GM19397 (cell line): ENCODE measurements around the gene C15orf62.

Source experiments
- ATAC-seq: cut with Tn5 transposase; IDR thresholded peaks from one replicate; pipeline ENCODE4 v1.9.1; 2021; ENCODE audit warnings: mild to moderate bottlenecking, moderate library complexity; ENCODE audit not compliant: unreplicated experiment

C15orf62 gene

DNA sequence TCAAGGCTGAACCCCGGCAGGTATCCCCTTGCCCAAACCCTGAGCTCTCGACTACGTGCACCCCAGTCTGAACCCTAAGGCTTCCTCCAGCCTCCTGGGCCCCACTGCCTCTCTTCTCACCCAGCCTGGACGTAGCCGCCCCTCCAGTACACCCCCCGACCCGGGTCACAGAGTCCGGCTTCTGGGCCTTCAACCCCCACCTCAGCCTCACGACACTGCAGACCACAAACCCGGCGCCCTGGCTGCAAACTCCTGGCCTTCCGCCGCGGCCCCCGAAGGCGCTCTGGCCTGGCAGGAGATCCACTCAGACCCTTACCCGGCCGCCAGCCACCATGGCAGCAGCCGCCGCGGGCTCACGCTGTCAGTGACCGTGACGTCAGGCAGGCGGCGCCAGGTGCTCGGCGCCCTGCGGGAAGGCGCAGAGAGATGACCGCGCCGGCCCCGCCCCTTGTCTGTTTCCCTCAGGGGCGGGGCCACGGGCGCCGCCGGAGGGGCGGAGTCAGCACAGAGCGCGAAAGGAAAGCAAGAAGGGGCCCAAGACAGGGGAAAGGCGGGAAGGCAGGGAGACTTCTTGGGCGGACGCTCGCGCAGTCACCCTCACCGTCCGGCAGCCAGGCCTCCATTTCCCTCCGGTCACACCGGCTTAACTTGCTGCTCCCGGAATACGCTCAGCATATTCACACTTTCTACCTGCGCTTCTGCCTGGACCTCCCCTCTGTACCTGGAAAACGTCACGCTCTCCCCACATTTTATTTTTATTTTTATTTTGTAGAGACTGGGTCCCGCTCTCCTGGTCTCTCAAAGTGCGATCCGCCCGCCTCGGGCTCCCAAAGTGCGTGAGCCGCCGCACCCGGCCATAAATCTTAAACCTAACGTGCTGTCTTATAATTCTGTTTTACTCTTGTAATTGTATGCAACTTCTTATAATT lies 14.6 kb upstream of the C15orf62 start, which contains the start of gene RMDN3:
Gene RMDN3 (minus strand): TSS at position 372 of the 929 bp plus-strand sequence. CDS start 471 bp downstream, outside the sequence.
- peak; percentile 85 for ATAC-seq

DNA sequence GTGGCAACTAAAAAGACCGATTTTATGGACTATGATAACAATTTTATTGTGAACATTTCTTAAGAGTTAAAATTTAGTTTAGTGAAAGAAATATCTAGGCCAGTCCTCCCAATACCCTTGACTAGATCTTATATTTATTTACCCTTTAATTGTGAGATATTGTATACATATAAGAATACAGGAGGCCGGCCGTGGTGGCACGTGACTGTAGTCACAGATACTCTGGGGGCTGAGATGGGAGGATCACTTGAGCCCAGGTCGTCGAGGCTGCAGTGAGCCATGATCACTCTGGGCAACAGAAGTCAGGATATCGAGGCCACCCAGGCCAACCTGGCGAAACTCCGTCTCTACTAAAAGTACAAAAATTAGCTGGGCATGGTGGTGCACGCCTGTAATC lies 14.0 kb upstream of the C15orf62 start:
- ATAC-seq = no peak

DNA sequence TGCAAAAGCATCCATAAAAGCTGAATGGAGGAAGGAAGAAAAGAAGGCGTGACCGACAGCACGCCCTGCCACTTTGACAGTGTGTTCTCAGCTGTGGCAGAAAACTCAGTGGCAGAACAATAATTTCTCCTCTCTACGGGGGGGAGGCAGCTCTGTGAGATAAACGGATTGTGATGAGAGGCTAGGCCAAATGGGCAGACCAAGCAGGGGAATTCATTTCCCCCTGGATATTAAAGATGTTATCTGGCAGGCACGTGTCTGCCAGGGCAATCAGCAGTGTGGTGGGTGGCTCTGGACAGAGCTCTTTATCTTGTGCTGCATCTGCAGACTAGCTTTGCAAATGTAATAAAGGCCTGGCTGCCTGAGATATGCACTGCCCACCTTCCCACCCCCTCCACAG lies 12.8 kb upstream of the C15orf62 start:
- no peak for ATAC-seq

DNA sequence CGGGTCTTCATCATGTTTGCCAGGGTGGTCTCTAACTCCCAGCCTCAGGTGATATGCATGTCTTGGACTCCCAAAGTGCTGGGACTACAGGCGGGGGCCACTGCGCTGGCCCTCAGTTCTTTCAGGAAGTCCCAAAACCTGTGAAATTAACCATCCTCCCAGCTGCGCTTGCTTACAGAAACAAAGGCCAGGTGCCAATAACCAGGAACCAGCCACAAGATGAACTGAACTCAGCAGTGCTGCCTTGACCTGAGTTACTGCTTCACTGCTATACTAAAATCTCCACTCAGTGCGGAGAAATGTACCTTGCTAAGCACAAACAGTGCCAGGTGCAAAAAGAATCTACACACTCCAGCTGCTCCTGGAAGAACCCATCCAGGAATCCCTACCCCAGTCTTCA lies 9.8 kb upstream of the C15orf62 start:
- ATAC-seq = no peak

DNA sequence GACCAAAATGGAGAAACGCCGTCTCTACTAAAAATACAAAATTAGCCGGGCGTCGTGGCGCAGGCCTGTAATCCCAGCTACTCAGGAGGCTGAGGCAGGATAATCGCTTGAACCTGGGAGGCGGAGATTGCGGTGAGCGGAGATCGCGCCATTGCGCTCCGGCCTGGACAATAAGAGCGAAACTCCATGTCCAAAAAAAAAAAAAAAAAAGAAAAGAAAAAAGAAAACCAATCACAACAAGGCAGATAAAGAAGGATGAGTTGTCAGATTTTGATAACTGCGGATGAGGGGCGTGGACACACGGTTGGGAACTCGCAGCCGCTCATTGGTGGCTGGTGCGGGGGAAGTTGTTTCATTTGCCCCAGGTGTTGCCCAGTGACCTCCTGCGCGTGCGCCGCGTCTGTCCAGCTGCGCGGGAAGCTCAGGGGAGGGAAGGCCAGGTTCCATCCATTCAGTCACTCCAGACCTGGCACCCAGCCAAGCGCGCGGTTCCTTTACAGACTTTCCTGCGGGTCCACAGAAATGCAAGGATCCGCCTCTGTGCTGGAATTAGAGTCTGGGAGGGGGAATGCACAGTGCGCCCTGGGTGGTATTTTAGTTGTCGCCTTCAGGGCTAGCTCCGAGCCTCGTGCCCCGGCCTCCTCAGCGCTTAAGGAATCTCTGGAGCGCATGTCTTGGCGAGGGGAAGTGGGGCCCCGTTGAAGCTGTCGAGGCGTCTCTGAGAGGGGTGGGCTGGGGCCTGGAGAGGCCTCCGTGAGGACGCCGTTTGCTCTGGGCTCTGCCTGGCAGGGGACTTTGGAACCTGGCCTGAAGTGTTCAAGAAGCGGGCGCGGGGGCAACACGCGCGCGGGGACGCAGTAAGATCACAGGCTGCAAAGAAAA lies 6.6 kb upstream of the C15orf62 start:
- no peak for ATAC-seq

DNA sequence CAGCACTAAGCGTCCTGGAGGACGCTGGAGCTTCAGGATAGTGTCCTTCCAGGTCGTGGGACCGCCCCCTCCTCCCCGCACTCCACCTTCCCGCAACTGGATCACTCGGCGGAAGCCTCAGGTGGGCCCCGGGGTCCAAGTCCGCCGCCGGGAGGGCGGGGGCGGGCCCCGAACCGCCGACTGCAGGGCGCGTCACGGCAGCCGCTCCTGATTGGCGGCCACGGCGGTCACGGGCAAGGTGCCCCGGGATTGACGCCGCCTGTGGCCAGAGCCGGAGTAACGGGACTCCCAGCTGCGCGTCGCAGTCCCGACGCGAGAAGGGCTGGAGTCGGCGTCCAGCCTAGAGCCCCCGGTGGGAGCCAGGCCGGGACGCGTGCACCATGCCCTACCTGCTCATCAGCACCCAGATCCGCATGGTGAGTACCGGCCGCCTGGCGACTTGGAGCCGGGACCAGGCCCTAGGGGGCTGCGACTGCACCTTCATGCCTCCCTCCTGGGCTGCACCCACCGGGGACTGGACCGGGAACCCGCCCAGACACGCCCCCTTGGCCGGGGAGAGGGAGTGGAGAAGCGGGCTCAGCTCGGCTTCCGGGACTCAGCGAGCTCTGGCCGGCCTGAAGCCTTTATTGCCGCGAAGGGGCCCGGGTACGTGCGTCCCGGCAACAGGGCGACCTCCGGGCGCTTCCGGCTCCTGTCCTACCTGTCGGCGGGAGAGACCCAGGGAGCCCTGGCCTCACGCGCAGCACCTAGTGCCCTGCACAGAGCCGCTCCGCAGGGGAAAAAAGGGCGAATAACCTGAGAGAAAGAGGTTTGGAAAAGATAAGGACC lies 5.8 kb upstream of the C15orf62 start, which contains the start of gene GCHFR:
Gene GCHFR (plus strand): TSS at position 268 of the 828 bp plus-strand sequence. CDS start 113 bp downstream, at position 381.
- peak; percentile 39 for ATAC-seq

DNA sequence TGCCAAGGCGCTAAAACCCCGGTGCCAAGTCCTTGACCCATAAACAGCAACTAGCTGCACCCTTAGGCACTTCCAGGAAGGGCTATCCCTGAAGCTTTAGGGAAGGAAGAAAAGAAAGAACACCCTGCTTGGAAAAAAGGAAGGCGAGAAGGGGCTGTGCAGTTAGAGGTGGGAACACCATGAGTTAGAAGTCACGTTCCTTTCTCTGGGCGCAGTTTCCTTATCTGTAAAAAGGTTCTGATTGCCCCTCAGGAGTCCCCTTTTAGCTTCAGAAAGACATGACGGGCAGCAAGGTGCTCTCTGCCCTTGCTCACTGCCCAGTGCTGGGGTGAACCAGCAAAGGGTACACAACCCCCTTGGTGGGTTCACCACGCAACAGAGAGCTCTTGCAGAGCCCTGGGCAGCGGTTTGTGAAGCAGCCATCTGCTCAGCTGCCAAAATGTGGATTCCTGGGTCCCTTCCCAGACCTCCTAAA lies 5.1 kb upstream of the C15orf62 start:
- no peak for ATAC-seq

DNA sequence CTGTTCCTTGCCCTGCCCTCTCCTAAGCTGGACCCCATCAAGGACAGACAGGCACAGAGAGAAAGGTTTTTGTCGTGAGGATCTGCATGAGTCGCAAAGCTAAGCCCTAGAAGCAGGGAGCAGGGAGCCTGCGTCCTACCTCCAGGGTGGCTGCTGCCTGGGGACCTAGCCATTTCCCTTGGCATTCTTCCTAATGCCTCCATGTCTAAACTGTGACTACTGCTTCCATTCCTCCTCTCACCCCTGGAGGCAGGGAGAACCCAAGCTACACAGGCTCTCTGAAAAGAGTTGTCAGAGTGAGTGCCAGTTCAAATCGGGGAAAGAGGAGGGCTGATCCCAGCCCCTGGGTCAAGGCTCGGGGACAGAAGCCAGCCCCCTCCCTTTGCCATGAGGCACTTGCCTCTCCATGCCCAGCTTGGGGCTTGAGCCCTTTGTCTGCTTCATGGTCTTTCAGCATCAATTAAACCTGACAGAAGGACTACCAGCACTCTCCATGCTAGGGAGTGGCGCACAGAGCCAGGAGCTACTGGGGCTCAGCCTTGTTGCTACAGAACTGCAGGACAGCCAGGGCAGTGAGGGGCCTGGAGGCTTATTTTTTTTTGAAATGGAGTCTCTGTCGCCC lies 3.5 kb upstream of the C15orf62 start:
- no peak for ATAC-seq

DNA sequence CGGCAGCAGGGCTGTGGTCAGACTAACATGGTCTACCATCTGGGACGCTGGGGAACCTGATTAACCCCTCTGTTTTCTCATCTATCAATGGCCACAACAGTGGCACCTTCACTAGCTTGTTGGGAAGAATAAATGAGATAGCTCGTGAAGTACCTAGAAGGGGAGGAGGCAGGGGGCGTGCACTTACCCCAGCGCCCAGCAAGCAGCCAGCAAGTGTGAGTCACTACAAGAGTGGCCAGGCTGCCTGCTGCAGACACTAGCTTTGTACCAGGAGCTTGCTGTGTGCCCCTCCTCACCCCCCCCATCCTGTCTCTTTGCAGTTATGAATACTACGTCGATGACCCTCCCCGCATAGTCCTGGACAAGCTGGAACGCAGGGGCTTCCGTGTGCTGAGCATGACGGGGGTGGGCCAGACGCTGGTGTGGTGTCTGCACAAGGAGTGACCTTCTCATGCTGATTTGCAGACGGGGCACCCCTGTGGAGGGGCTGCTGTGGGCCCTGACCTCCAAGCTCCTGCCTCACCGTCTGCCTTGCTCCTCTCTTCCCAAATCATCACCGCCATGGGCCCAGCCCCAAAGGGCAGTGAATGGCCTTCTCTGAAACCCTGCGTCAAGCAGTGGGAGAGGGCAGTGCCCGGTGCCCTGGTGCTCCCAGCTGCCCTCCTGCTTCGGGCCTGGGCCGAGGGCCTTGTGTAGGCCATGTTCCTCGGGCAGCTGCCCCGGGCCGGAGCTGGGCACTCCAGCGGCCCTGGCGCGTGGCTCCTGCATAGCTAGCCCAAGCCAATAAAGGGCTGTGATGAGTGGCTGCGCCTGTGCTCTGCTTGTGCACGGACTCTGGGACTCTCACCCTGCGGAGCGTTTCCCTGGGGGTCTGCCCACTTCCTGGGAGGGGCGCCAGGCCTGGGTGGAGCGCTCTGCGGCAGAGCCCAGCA lies 2.6 kb upstream of the C15orf62 start:
- ATAC-seq = no peak

DNA sequence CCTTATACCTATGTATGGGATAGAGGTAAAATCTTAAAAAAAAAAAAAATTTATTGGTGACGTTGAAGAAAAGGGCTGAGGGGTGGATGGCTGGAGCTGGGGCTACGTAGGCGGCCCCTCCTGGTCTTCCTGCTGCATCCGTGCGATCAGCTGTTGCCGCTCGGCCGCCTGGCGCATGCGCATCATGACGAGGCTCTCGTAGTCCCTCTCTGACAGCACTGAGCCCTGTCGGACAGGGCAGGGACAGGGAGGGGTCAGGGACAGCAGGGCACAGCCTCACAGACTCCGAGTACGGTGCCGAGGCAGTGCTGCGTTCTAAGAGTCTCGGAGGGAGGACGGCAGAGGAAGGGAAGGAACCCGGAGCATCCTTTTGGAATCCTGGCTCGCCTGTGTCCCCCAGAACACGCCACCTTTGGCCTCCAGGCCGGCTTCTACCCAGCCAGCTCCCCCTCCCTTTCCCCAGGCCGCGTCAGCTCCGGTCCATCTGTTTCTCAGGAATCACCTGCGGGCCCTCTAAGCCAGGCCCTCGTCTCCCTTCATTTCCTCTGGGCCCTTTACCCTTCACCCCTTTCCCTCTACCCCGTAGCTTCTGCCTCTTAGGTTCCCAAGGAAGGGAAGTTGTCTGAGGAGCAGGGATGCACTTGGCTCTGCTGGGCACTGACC lies 1.8 kb upstream of the C15orf62 start:
- ATAC-seq = no peak

DNA sequence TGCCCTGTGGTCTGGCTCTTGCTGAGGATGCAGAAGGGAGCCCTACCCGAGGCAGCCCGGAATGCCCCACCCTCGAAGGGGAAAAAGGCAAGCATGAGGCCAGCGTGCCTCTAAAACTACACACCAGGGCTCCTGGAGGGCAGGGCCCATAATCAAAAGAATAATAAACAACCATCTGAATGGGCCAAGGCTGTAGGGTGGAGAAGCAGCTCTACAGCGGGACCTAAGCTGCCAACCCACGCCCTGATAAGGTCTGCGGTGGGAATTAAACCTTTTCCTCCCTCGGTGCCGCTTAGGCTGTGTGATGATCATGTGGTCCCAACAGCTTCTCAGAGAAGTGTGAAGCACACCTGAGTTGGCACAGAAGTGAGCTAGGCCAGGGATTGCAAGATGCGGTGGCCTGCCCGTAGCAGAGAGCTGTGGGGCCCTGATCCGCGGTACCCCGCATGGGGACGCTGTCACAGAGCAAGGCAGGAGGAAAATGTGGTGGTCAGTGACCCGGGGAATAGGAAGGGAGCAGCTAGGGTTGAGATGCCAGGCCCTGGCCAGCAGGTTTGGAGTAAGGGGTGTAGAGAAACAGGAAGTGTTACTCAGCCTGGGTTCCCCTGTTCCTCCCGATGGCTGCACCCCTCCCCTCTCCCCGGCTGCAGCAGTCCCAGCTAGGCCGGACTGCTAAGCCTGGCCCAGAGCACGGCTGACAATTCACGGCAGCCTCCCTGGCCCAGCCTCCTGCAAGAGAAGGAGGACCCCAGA lies 1.1 kb upstream of the C15orf62 start:
- ATAC-seq = peak; percentile 8

DNA sequence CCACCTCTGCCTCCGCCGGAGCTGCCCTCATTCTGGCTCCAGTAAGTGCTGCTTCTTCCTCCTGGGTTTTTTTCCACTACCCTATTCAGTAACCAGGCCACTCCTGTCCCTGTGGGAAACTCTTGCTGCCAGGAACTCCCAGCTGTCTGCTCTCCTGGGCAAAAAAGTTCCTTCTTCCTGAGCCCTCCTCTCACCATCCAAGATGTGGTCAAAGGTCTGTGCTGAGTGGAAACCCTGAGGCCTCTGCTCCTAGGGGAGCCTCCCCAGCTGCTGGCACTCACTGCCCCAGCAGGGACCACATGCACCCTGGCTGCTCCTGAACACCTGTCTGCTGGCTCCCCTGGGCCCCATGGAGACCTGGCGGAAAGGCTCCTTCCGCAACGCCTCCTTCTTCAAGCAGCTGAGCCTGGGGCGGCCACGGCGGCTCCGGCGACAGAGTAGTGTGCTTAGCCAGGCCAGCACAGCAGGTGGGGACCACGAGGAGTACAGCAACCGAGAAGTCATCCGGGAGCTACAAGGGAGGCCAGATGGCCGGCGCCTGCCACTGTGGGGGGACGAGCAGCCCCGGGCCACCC lies 454 bp downstream of the C15orf62 start:
- ATAC-seq = no peak

DNA sequence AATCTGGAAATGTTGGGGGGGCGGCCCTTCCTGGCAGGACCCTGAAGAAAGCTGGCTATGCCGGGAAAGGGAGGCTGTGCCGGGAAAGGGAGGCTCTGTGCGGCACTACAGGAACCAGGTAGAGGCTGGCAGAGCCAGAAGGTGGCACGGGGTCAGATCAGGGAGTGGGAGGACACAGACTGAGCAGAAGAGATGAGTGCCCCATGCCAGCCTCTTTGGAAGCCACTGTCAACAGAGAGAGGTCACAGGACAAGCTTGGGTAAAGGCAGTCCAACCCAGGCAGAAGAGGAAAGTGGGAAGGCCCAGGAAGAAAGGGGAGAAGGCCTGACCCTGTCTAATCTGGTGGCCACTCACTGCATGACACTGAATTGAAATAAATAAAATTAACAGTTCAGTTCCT lies 1.5 kb downstream of the C15orf62 start:
- ATAC-seq = no peak

DNA sequence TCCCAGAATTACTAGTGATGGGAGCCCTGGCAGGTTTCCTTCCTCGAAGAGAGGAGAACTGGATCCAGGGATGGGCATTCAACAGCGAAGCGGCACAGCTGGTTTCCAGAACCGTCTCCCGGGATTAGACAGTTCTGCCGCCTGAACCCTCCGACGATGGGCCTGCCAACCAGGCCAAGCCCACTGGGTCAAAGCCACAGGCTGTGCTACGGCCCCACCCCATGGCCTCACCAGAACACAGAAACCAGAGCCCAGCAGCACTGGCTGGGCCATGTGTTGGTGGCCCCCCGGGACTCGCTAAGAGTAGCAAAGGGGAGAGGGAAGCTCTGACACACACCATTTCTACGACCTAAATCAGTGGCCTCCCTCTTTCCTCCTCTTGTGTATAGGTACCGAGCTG lies 2.2 kb downstream of the C15orf62 start:
- ATAC-seq = no peak

DNA sequence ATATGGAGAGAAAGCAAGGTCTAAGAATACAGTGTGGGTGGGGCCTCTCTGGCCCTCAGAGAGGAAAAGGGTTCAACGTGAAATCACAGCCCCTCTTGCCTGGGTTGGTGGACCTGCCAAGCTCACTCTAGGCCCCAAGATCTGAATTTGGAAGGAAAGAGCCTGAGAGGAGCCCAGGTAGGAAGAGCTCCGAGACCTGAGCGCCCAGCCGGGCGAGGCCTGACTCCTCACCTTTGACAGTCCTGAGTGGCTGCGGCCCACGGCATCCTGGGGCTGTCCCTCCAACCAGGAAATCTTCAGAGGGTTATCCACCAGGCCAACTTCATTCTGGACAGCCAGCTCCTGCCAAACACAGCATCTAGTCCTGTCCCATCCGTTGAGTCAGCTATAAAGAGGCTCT lies 3.7 kb downstream of the C15orf62 start:
- no peak for ATAC-seq

DNA sequence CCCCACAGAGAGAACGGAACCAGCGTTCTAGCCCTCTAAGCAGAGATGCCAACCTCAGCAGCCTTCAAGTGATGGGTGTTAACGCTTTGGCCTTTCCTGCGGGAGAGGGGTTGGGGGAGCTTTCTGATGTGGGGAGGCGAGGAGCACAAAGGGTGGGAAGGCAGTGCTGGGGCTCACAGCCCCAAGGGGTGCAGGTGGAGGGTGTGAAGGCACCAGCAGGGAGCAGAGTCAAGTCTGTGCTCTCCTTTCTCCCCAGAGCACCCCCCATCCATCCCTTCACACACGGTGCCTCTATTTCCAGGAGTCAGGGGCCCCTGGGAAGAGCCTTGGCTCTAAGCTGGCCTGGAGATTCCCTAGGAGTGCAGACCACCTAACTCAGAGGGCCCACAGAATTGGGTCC lies 4.1 kb downstream of the C15orf62 start:
- ATAC-seq = no peak

DNA sequence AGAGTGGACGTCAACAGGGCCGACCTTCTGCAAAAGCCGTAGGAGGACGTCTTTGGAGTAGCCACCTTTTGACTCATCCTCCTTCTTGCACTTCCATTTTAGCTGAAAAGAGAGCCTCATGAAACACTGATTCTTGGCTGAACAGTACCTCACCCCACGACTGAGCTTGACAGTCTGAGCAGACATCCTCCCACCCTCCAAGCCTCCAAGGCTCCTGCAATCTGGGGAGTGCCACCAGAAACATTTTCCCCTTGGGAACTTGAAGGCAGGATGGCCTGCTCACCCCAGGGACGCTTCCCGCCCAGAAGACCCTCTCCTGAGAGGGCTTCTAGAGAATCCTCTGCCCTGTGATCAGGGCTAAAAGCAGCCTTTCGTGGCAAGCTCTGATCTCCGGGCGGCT lies 5.2 kb downstream of the C15orf62 start:
- no peak for ATAC-seq
